SIG-M5 (cell line): Measurements from ENCODE around the gene UBA7.

Experiments used
- DNase-seq: peaks from one replicate; lab custom pipeline; 2025; lab: John Stamatoyannopoulos, UW

UBA7 gene

DNA sequence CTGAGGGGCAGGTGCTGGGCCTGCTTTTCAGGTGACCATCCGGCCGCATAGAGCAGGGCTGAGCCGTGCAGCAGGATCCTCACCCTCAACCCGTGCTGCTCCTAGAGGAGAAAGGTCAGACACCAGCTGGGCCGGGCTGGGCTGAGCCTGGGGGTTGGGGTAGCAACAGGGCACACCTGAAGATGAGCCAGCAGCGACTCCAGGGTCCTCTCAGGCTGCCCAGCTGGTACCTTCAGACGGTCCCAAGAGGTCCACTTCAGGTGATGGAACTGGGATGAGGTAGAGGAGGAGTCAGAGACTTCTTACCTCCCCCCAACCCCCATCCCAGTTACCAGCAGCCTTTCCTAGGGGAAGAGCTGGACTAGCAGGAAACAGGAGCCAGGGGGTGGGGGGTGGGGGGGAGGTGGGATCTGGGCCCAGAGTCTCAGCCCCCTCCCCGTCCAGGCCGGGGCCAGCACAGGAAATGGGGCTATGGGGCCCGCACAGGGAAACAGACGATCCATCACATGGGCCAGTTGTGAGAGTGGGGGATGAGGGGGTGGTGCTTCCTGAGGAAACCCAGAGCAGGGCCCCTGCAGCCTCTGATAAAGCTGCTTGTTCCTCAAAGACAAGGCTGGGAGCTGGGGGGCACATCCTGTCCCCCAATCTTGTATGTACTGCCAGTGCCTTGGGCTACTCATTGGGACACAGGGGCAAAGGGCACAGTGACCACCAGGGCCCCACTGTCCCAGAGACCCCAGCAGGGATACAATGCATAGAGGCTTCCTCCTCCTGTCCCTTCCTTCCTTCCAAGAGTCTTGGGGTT lies 7.7 kb downstream of the UBA7 start:
- no peak for DNase-seq

DNA sequence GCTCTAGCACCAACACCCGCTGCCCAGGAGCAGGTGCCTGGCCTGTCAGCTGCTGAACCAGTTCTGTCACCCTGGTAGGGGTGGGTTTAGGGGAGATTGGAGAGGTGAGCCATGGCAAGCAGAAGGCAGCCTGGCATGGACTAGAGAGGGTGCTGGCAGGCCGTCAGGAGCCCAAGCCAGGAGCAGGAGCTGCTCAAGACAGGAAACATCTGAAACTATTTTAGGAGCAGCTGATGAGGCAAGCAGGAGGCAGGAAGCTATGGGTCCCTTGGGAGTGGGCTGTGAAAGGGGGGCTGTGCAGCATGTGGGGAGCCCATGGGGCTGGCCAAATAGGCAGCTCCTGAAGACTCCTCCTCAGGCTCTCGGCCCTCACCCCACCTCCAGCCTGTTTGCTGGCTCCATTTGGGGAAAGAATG lies 8.4 kb downstream of the UBA7 start:
- peak; percentile 40 for DNase-seq

DNA sequence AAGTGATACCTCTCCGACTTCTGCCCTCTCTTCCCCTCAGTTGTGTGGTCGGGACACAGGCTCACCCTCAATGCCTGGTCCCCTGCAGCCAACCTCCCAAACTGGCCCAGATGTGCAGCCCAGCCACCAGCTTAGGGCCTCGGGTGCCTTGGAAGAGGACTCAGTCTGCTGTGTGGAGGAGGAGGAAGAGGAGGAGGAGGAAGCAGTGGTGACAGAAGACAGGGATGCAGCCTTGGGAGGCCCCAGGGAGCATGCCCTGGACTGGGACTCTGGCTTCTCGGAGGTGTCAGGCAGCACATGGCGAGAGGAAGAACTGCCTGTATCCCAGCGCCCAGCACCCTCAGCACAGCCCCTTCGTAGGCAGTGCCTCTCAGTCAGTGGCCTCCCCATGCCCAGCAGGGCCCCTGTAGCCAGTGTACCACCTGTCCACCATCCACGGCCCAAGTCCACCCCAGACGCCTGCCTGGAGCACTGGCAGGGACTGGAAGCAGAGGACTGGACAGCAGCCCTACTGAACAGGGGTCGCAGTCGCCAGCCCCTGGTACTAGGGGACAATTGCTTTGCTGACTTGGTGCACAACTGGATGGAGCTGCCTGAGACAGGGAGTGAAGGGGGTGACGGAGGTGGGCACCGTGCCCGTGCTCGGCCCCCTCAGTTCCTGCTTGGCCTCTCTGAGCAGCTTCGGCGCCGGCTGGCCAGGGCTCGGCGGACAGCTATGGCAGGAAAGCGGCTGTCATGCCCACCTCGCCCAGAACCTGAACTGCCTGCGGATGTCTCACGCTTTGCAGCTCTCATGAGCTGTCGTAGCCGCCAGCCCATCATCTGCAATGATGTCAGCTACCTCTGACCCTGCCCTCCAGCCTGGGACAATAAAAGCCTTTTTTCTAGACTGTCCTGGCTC lies 9.4 kb downstream of the UBA7 start:
- DNase-seq = no peak

DNA sequence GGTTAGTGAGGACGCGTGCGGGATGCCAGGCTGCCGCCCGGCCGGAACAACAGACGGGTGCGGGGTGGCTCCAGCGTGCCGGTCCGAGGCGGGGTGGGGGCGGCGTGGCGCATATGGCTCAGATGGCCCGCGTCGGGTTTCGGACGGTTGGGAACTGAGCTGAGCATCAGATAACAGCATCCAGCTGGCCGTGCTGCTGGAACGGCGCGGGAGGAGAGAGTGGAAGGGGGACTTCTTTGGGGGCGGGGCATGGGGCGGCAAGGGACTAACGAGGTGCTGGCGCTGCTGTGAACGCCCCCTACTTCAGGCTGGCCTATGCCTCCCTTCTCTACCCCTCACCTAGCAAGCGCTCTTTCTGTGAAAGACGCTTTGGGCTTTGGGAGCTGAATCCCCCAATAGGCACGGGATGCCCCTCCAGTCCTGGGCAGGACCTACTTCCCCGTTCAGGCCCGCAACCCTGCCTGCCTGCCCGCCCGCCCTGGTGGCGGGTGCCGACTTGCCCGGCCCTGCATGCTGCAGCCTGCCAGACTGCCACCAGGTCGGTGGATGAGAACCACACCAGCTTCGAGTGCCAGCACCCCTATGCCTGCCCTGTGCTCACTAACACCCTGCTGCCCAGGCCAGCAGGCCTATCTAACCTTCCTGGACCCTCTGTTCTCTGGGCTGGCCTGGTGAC lies 10.2 kb downstream of the UBA7 start:
- DNase-seq = no peak

DNA sequence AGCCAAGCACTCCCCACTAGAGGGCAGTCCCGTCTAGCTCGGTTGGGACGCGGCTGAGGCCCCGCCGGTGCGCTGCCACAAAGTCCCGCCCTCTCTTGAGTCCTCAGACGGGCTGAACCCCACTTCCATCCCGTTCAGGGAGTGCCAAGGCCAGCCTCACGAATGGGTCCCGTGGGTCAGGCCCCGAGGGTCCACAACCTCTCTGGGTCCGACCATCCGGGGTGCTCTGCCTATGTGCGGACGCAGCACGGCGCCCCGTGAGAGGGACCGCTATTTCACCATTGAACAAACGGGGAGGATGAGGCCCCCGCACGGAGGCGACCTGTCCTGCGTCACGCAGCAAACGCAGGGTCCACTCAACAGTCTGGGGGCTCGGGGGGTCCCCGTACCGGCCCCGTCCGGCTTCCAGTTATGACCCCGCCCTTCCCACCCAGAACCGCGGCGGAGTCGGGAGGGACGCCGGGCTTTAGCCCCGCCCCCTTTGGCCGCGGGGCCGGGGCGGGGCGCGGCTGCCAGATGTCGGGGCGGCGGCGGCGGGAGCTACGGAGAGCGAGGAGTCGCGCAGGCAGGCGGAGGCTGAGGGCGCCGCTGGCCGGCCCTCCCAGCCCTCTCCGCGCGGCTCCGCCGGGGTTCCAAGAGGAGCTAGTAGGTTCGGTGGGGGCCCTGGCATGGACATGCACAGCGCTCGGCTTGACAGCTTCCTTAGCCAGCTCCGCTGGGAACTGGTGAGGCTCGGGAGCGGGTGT lies 10.9 kb downstream of the UBA7 start, which contains the start of gene INKA1:
TSS of gene INKA1 (plus strand) at position 543 of the 746 bp plus-strand sequence. CDS start at position 675, 132 bp downstream.
- no peak for DNase-seq

DNA sequence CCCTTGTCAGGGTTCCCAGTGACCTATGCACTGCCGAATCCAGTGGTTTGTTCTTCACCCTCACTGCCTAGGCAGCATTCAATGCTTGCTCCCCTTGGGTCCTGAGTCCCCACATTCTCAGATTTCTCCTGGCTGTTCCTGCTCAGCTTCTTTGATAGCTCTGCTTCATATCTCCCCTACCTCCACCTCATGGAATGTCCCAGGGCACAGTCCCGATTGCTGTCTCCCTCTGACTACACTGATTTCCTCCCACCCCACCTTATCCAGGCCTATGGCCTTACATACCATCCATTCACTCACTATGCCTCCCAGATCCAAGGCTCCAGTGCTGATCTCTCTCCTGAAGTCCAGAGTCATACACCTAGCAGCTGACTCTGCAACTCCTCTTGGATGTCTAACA lies 12.6 kb downstream of the UBA7 start:
- no peak for DNase-seq

DNA sequence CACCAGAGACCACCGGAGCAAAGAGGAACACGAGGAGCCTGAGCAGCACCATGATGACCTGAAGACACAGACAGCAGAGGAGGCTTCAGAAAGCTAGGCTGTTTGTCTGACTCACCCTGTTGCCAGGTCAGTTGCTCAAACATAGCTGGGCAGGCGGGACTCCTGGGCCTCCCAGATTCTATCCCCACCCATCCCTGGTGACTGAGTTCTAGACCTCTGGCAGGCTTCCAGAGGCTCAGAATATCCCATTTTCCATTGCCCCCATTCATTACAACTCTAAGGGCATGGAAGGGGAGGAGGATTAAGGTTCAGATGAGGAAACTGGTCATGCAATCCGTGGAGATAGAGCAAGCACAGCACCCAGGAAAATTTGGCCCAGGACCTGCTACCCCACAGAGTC lies 14.0 kb downstream of the UBA7 start, which contains the start of gene CDHR4:
TSS of gene CDHR4 (minus strand) at position 113 of the 400 bp plus-strand sequence. CDS start at position 52, 61 bp downstream.
- no peak for DNase-seq

DNA sequence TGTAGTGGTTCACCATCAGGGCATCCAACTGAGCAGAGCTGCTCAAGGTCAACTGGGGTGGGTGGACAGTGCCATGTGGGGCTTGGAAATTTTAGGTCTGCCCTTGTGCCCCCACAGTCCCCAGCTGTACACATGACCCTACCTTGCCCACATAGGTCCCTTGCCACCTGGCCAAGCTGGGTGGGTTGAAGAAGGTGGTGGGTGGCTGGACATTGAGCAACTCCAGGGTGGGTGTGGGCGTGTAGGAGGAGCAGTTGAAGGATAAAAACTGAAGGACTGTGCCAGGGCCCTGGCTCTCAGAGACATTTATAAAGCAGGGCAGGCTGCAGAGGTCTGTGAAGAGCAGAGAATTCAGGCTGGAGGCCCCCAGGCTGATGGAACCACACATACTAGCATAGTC lies 14.6 kb downstream of the UBA7 start:
- no peak for DNase-seq

DNA sequence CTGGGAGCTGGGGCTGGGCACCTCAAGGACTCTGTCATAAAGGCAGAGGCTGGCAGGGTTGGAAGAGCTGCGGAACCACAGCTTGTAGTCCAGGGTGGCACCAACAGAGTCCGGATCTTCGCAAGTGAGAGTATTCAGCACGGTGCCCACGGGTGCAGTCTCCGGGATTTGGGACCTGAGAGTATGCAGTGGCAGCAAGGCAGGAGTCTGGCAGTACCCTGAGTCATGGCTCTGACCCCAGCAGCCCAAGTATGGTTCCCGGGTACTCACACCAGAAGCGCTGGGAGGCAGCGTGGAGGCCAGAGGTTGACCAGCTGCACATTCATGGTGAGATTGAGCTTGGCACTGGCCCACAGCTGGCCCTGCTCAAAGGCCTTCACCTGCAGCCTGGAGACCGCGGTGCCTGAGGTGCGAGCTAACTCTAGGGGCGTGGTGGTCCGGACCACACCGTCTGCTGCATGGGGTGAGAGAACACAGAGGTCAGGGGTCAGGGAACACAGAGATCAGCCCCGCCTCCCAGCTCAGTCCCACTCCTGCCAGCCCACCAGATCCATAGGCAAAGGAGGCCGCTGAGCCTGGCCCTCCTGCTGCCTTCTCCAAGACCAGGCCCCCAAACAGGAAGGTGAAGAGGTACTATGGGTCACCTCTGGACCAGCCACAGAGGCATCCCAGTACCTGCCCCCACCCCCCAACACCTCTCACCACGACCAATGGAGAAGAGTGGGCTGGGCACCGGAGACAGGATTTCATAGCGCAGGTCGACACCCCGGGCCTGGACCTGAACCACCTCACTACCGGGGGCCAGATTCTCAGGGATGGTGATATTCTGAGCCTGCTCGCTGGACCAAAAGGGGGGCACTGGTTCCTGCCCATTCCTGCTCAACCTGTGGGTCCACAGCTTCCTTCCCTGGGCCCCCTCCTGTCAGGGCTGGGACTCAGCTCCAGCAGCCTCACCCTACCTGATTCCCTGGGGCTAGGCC lies 18.5 kb downstream of the UBA7 start:
- DNase-seq = no peak

DNA sequence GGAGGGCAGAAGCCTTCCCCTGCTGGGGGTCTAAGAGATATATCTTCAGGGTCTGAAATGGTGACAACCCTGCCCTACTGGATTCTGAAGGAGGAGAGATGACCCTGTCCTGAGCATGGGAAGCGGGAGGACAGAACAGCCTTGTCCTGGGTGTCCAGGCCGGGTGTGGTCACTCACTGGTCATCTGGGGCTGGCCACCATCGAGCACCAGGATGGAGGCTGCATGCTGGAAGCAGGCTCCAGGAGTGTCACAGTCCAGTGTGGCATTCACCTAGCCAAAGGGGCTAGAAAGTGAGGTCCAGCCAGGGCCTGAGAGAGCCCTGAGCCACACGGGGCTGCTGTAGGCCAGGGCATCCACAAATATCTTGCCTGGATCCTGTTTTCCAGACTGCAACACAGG lies 19.3 kb downstream of the UBA7 start:
- DNase-seq = no peak

DNA sequence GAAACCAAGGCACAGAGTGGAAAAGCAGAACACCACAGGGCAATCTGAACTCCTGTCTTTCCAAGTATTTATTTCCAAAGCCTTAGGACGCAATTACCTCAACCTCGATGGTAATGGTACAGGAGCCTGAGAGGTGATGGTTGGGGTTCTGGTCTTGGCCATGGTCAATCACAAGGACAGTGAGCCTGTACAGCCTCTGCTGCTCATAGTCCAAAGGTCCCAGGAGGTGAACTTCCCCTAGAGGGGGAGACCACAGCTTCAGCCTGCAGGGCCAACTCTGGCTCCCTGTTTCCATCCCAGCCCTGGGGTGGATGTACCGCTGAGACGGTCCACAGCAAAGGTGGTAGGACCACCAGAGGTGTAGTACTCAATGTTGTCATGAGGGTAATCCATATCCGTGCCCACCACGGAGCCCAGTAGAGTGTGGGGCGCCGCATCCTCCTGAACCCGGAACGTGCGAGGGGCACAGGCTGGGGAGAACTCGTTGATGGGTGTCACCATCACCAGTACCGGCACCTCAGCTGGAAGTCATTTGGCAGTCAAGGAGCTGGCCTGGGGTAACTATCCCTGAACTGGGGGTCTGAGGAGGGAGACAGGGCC lies 20.2 kb downstream of the UBA7 start:
- DNase-seq = no peak

DNA sequence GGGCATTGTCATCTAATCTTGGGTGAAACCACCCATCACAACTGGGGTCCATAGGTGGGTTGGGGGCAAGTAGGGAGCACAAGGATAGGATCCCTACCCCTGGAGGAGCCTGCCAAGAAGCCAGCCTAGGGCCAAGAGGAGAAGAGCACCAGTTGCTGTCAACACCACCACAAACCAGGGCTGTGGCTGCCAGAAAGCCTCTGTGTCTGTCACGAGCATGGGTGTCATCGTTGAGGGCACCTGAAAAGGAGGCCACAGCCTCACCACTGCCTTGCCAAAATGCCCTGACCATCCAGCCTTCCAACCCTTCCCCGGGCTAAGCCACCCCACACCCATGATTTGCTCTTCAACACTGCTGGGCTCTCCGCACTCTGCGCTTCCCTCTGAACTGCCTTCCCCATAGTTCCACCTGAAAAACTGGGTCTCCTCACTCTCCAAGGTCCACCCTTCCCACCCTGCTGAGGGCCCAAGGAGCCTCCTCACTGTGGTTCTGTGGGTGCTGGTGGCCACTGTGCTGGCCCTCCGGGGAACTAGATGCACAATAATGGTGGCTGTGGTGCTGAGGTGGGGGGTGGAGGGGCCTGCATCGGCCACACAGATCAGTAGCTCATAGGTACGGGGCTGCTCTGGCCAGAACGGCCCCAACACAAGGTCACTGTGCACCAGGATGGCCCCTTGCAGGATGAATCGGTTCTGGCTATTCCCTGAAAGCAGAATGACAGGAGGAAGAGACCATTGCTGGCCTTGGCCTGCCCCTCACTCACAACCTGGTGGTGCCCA lies 21.2 kb downstream of the UBA7 start:
- DNase-seq = no peak

DNA sequence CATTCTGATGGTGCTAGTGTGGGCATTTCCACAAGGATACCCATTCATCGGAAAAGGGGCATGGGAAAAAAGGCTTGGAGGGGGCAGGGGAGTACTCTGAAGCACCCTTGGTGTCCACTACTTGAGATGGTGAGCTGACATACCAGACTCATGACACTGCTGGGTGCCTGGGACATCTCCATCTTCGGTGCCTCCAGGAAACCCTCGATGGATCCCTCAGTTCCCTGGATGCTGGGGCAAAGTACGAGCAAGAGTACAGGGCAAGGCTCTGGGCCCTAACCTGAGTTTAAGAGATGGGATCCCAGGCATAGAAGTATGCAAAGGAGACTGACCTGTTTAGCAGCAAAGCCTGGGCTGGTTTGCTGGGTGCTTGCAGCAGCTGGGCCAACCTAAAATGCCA lies 22.2 kb downstream of the UBA7 start:
- DNase-seq = no peak

DNA sequence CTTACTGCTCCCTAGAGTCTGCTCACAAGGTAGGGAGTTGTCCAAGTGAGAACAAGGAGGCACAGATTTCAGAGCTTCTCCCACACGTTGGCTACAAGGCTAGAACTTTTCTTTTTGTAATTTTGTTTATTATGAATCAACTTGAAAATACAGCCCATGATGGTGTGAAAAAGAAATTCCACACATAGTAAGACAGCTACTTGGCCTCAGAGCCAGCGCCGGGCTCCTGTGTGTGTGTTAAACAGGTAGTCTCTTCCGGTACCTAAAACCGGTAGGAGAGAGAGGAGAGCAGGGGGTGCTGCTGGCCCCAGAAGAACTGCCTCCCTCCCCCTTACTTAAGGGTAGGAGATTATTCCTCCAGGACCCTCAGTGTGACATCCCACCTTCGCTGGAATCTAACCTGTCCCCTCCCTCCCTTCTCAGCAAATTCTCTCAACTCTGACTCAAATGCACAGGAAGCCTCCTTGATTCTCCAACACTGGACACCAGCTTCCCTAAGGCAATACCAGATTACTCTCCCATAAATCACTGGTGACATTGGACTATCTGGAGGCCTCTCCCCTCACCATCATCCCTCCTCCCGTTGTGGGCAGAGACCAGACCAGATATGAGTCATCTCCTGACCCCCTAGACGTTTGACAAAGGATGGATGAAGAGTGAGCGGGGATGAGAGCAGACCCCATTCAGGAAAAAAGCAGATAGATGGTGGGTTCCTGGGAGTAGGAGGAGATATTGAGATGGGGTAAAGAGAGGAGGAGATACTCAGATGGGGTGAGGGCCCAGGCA lies 22.9 kb downstream of the UBA7 start:
- no peak for DNase-seq

DNA sequence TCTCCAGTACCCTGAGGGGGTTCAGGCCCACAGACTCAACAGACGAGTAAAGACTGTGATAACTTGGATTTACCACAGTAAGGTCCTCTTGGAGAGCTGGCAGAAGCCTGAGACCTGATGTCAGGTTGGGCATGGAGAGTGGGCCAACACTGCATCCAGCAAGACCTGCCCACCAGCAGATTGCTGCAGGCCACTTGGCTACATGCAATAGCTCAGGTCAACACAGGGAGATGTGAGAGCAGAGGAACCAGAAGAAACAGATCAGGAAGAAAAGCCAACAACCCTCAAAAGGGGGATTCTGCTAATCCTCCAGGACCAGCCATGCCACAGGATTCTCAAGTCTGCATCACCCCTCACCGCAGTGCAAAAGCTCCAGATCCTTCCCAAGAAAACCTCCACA lies 25.7 kb downstream of the UBA7 start:
- DNase-seq = no peak

DNA sequence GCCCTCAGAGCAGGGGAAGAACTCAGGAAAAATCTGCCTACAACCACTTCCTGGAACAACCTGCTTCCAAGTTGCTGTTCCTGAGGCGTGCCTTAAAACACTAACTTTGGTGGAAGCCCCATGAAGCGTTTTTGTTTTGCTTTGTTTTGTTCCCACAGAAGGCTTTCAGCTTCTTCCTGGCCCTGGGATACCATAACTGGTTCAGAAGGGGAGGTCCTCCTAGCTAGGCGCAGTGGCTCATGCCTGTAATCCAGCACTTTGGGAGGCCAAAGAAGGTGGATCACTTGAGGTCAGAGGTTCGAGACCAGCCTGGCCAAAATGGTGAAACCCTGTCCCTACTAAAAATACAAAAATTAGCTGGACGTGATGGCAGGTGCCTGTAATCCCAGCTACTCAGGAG lies 26.2 kb downstream of the UBA7 start:
- DNase-seq = no peak

DNA sequence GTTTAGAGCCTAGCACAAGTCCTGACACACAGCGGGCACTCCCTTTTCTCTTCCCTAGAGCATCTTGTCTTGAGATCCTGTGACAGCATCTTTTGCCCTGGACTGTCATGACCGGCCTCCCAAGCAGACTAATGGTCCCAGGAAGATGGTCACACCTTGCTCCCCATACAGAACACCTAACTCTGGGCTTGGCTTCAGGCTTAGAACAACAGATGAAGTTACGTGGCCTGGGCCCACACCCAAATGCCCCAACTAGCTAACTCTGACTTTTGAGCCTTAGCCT lies 26.6 kb downstream of the UBA7 start:
- DNase-seq = no peak

DNA sequence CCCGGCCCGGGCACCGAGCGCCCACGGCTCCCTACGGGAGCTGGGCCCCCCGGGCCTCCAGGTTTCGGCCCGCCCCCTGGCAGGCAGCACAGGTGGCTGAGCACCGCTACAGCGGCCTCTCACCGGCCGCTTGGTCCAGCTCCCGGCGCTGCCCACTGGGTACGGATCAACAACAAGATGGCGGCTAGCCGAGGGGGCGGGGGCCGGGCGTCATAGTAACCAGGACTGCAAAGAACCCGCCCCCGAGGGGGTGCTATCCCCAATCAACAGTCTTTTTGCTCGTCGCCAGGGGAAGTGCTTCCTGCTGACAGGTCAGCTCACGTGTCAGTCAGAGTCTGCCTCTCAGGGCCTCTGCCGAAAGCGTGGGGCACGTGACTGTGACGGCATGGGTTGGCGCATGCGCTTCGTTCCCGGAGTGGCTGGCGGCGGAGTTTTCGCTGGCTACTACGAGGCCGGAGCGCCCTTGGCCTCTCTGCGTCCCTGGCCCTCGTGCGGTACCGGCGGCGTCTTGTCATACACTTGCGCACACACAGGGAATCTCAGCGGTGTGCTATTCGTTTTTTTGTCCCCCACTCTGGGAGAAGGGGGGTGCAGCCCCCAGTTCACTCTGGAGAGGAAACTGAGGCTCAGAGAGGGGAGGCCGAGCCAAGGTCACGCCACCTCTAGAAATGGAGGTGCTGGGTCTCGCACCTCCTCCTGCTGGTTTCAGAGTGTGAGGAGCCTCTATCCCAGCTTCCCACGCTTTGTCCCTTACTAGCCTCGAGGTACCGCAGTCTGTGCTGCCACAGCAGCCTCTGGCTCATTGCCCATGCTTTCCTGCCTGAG lies 27.2 kb downstream of the UBA7 start, which contains the start of gene IP6K1:
TSS of gene IP6K1 (minus strand) at position 186 of the 825 bp plus-strand sequence. CDS start 38,502 bp downstream, outside the sequence.
- DNase-seq = peak; percentile 98
